ENCODE measurements around the gene CD109. TPM values are rescaled to one million over a fixed set of nuclear protein-coding genes. Genes with fewer than 3 reads are reported as not detected.

CD109 gene
- total RNA-seq, 4 donors from 2014 or later: 7.9 to 27.0 (median 19.8) TPM

- no peak for ATAC-seq
- Histone ChIP-seq H3K27ac (no peak overlapping the region), H3K9me3 (no peaks in the 10 kb centered on the region), H3K36me3 (no peaks in the 10 kb centered on the region), H3K27me3 (no peaks in the 10 kb centered on the region), H3K4me3 (no peak overlapping the region), H3K4me1 (peaks cover 2 to 36% (median 5%) of the 10 kb centered on the region in 3 donors)
- TF ChIP-seq CTCF (IDR thresholded peaks at IDR 0.05) (no peak), EP300 (IDR thresholded peaks at IDR 0.05) (no peak), POLR2A (IDR thresholded peaks at IDR 0.05) (no peak), POLR2AphosphoS5 (IDR thresholded peaks at IDR 0.05) (no peak)
- WGBS, 2 donors (ENCODE audit: low coverage in 1 of 2): 77 to 83% methylated on average over 1 to 2 of the region's 4 CpGs
These were observed 3.9 kb downstream of the CD109 start for GRCh38 chr6:73699676-73700459.

DNA sequence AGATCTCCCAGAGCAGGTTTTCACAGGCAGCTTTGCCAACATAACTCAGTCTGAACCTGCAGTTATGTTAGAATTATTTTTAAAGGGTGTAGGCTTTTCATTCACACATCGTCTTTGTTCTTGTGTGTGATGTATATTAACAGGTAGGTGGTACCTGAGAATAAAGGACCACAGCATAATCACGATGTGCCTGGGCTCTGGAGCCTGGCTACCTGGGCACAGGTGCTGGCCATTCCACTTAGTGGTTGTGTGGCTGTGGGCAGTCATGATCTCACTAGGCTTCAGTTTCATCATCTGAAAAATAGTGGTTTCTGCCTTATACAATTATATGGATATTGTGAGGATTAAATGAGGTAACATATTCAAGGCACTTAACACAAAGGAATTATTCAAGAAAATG is 6.4 kb downstream of the CD109 start:
- TF ChIP-seq POLR2A (IDR thresholded peaks at IDR 0.05) (no peak), POLR2AphosphoS5 (IDR thresholded peaks at IDR 0.05) (no peak), EP300 (IDR thresholded peaks at IDR 0.05) (no peak), CTCF (IDR thresholded peaks at IDR 0.05) (no peak)
- Histone ChIP-seq H3K9me3 (no peaks in the 10 kb centered on the region), H3K27ac (no peak overlapping the region), H3K36me3 (no peaks in the 10 kb centered on the region), H3K4me3 (no peak overlapping the region), H3K27me3 (no peaks in the 10 kb centered on the region), H3K4me1 (peaks cover 1 to 17% (median 2%) of the 10 kb centered on the region in 3 donors)
- ATAC-seq: no peak
- WGBS, 2 donors (ENCODE audit: low coverage in 1 of 2): 38% methylated on average over 1 of the region's 2 CpGs; no CpG with 5 or more reads in 1 of the 2 donors

DNA sequence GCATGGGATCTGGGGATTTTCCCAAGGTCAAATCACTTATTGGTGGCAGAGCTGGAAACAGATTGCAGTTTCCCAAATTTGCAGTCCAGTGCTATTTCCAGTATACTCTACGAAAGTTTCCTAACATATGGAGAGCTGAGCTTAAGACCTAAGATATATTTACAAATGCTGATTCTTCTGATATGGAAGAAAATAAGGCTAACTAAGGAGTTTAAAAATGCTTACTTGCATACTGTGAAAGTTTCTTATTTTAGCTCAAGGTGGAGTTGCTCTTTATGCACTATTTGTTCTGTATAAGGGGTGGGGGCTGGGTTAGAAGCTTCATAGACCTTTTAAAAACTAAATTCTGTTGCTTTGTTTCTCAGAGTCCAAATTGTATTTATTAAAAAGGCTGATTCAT is 7.5 kb downstream of the CD109 start:
- Histone ChIP-seq H3K9me3 (no peaks in the 10 kb centered on the region), H3K4me1 (peaks cover 0 to 13% (median 2%) of the 10 kb centered on the region in 3 donors), H3K4me3 (no peak overlapping the region), H3K27ac (peak overlapping the region in 2 of 4 donors; percentile 37 to 69), H3K27me3 (no peaks in the 10 kb centered on the region), H3K36me3 (no peaks in the 10 kb centered on the region)
- TF ChIP-seq CTCF (IDR thresholded peaks at IDR 0.05) (no peak), POLR2AphosphoS5 (IDR thresholded peaks at IDR 0.05) (no peak), EP300 (IDR thresholded peaks at IDR 0.05) (no peak), POLR2A (IDR thresholded peaks at IDR 0.05) (no peak)
- WGBS, 2 donors (ENCODE audit: low coverage in 1 of 2): 88 to 100% methylated on average over 1 of the region's 1 CpG
- ATAC-seq: no peak

GRCh38 chr6:73704260-73704659 is 8.3 kb downstream of the CD109 start:
- Histone ChIP-seq H3K36me3 (no peaks in the 10 kb centered on the region), H3K27ac (peak overlapping the region; percentile 40 to 73 (median 56)), H3K9me3 (no peaks in the 10 kb centered on the region), H3K27me3 (no peaks in the 10 kb centered on the region), H3K4me1 (peaks cover 0 to 13% (median 2%) of the 10 kb centered on the region in 3 donors), H3K4me3 (no peak overlapping the region)
- TF ChIP-seq POLR2AphosphoS5 (IDR thresholded peaks at IDR 0.05) (peak; percentile 23), EP300 (IDR thresholded peaks at IDR 0.05) (no peak)
- WGBS, 2 donors (ENCODE audit: low coverage in 1 of 2): 52% methylated on average over 8 of the region's 8 CpGs; no CpG with 5 or more reads in 1 of the 2 donors
- ATAC-seq: peak; percentile 83

DNA sequence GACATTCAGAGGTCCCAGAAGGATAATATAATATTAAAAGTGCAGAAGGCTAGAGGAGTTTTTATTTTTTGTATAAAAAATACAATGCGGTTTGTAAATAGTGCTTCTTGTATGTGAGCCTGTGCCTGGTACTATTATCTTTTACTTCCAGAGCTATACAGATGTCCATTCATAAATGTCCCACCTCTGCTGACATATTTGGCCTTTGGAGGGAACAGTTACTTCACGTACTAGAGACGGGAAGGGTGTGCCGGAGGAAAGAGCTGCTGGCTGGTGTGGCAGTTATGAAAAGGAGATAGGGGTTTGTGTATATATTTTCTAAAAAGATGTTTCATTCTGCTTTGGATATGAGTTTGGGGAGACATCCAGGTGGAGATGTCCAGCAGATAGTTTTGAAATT is 8.8 kb downstream of the CD109 start:
- Histone ChIP-seq H3K27ac (peak overlapping the region; percentile 40 to 73 (median 56)), H3K36me3 (no peaks in the 10 kb centered on the region), H3K4me1 (peaks cover 0 to 13% (median 2%) of the 10 kb centered on the region in 3 donors), H3K27me3 (no peaks in the 10 kb centered on the region), H3K9me3 (no peaks in the 10 kb centered on the region), H3K4me3 (no peak overlapping the region)
- WGBS, 2 donors (ENCODE audit: low coverage in 1 of 2): 49 to 52% methylated on average over 4 of the region's 4 CpGs
- TF ChIP-seq EP300 (IDR thresholded peaks at IDR 0.05): no peak
- no peak for TF ChIP-seq CTCF (IDR thresholded peaks at IDR 0.05)
- TF ChIP-seq POLR2AphosphoS5 (IDR thresholded peaks at IDR 0.05): no peak
- TF ChIP-seq POLR2A (IDR thresholded peaks at IDR 0.05): no peak
- peak; percentile 62 for ATAC-seq

Measured in gastroesophageal sphincter (tissue), 4 donors.